Measurements from ENCODE around the gene MDP1.

- TF ChIP-seq GATA2 (IDR thresholded peaks at IDR 0.05; ENCODE audit: low read depth, low read length) (no peak), GATA3 (IDR thresholded peaks at IDR 0.05; ENCODE audit: low read depth, low read length) (no peak)
Observed at GRCh38 chr14:24167469-24168114, 48.3 kb downstream of the MDP1 start.

Measured in SH-SY5Y (cell line).